HAP-1 (cell line): ENCODE measurements around the gene TMEM219.
"Not testable (repeated sequence)": the region's sequence is repeated elsewhere in the genome, so short reads cannot be mapped to it uniquely, and the experiment has no call there.

Source experiments
- DNase-seq, 2 experiments: peaks; one replicate each; pipeline ENCODE4 v3.0.0-alpha.2; 2016 to 2020; ENCODE audit warnings: low spot score in 2 of 2
- H3K27me3 ChIP-seq: fragments of 250-450 bp; sonication (Bioruptor Pico); 2 replicates; pipeline ENCODE4 v1.5.1; 2020; ENCODE audit warnings: low read depth, mild to moderate bottlenecking, moderate library complexity
- H3K36me3 ChIP-seq: fragments of 250-450 bp; sonication (Bioruptor Pico); replicated peaks from 2 replicates; pipeline ENCODE4 v1.5.1; 2020; ENCODE audit warnings: mild to moderate bottlenecking
- H3K4me1 ChIP-seq: fragments of 250-450 bp; sonication (Bioruptor Pico); 2 replicates; pipeline ENCODE4 v1.5.1; 2020; ENCODE audit warnings: mild to moderate bottlenecking
- H3K4me3 ChIP-seq: fragments of 250-450 bp; sonication (Bioruptor Pico); 2 replicates; pipeline ENCODE4 v1.5.1; 2020; ENCODE audit warnings: mild to moderate bottlenecking, moderate library complexity
- H3K9me3 ChIP-seq: fragments of 250-450 bp; sonication (Bioruptor Pico); 2 replicates; pipeline ENCODE4 v1.5.1; 2020; ENCODE audit warnings: mild to moderate bottlenecking, moderate library complexity
- in situ Hi-C: fragments of 300-500 bp; cut with MboI; formaldehyde crosslinking; loops from 3 replicates; pipeline ENCODE4 v1.14.3; 2020; ENCODE audit warnings: low sequenced_read_pairs, inconsistent platforms, mixed read lengths

The TMEM219 gene

GRCh38 chr16:29927070-29927905 is 34.6 kb upstream of the TMEM219 start:
- H3K27me3 ChIP-seq = no peaks in the 10 kb centered on the region
- H3K4me3 ChIP-seq = peak overlapping the region; percentile 66
- no peak for DNase-seq
- H3K36me3 ChIP-seq = no peaks in the 10 kb centered on the region
- peaks cover 20% of the 10 kb centered on the region for H3K4me1 ChIP-seq
- in situ Hi-C loops = no loop called here
- H3K9me3 ChIP-seq = no peaks in the 10 kb centered on the region

- H3K4me1 ChIP-seq, H3K27me3 ChIP-seq, in situ Hi-C loops, H3K36me3 ChIP-seq, H3K9me3 ChIP-seq, H3K4me3 ChIP-seq, DNase-seq: not testable (repeated sequence)
Measured at GRCh38 chr16:29931750-29932149, 30.1 kb upstream of the TMEM219 start.

- in situ Hi-C loops = no loop called here
- Histone ChIP-seq H3K4me1 (peaks cover 13% of the 10 kb centered on the region), H3K36me3 (no peaks in the 10 kb centered on the region), H3K4me3 (no peak overlapping the region), H3K27me3 (no peaks in the 10 kb centered on the region), H3K9me3 (no peaks in the 10 kb centered on the region; the same call in 1 of the 2 replicates)
- peak in 1 of 2 experiments; percentile 20 for DNase-seq
Measured at GRCh38 chr16:29940656-29941055, 21.2 kb upstream of the TMEM219 start.

- Histone ChIP-seq H3K27me3 (no peaks in the 10 kb centered on the region), H3K36me3 (no peaks in the 10 kb centered on the region), H3K4me1 (peaks cover 13% of the 10 kb centered on the region), H3K4me3 (no peak overlapping the region), H3K9me3 (peaks cover 2% of the 10 kb centered on the region; the same call in 1 of the 2 replicates)
- DNase-seq = peak; percentile 78 to 93
- in situ Hi-C loops = no loop called here
Measured at GRCh38 chr16:29943846-29944799, 17.8 kb upstream of the TMEM219 start.

GRCh38 chr16:29947897-29948296 is 14.0 kb upstream of the TMEM219 start:
- H3K36me3 ChIP-seq = no peaks in the 10 kb centered on the region
- H3K27me3 ChIP-seq = no peaks in the 10 kb centered on the region
- H3K4me3 ChIP-seq = no peak overlapping the region
- peaks cover 13% of the 10 kb centered on the region for H3K4me1 ChIP-seq
- in situ Hi-C loops = no loop called here
- peaks cover 10% of the 10 kb centered on the region for H3K9me3 ChIP-seq
- DNase-seq = no peak

- Histone ChIP-seq H3K36me3 (no peaks in the 10 kb centered on the region), H3K27me3 (no peaks in the 10 kb centered on the region), H3K4me1 (no peaks in the 10 kb centered on the region), H3K9me3 (peaks cover 10% of the 10 kb centered on the region), H3K4me3 (no peak overlapping the region)
- no peak for DNase-seq
- in situ Hi-C loops = no loop called here
Measured at GRCh38 chr16:29950806-29951461, 10.9 kb upstream of the TMEM219 start.

GRCh38 chr16:29951625-29952365 is 10.1 kb upstream of the TMEM219 start:
- DNase-seq = no peak
- no peaks in the 10 kb centered on the region for H3K36me3 ChIP-seq
- H3K4me1 ChIP-seq = no peaks in the 10 kb centered on the region
- H3K4me3 ChIP-seq = no peak overlapping the region
- peaks cover 10% of the 10 kb centered on the region for H3K9me3 ChIP-seq
- H3K27me3 ChIP-seq = peaks cover 3% of the 10 kb centered on the region; the same call in 1 of the 2 replicates
- in situ Hi-C loops = no loop called here

- no peaks in the 10 kb centered on the region for H3K36me3 ChIP-seq
- H3K4me3 ChIP-seq = no peak overlapping the region
- no peak for DNase-seq
- peaks cover 9% of the 10 kb centered on the region for H3K4me1 ChIP-seq
- H3K27me3 ChIP-seq = peaks cover 3% of the 10 kb centered on the region; the same call in 1 of the 2 replicates
- no peaks in the 10 kb centered on the region for H3K9me3 ChIP-seq
- in situ Hi-C loops = no loop called here
Measured at GRCh38 chr16:29958756-29959155, 3.1 kb upstream of the TMEM219 start.

GRCh38 chr16:29959293-29959692 is 2.6 kb upstream of the TMEM219 start:
- peaks cover 9% of the 10 kb centered on the region for H3K4me1 ChIP-seq
- no peak overlapping the region for H3K4me3 ChIP-seq
- no peak for DNase-seq
- peaks cover 3% of the 10 kb centered on the region; the same call in 1 of the 2 replicates for H3K27me3 ChIP-seq
- in situ Hi-C loops = no loop called here
- no peaks in the 10 kb centered on the region for H3K36me3 ChIP-seq
- H3K9me3 ChIP-seq = no peaks in the 10 kb centered on the region

- H3K4me1 ChIP-seq, H3K9me3 ChIP-seq, in situ Hi-C loops, H3K36me3 ChIP-seq, H3K27me3 ChIP-seq, H3K4me3 ChIP-seq, DNase-seq: not testable (repeated sequence)
Measured at GRCh38 chr16:29959821-29960220, 2.1 kb upstream of the TMEM219 start.

- in situ Hi-C loops = no loop called here
- H3K36me3 ChIP-seq = no peaks in the 10 kb centered on the region
- H3K4me3 ChIP-seq = peak overlapping the region; percentile 60
- H3K4me1 ChIP-seq = peaks cover 9% of the 10 kb centered on the region
- DNase-seq = no peak
- no peaks in the 10 kb centered on the region for H3K9me3 ChIP-seq
- H3K27me3 ChIP-seq = peaks cover 3% of the 10 kb centered on the region; the same call in 1 of the 2 replicates
Measured at GRCh38 chr16:29961127-29961478, 776 bp upstream of the TMEM219 start.

GRCh38 chr16:29962344-29962994 is 590 bp downstream of the TMEM219 start:
- Histone ChIP-seq H3K4me1 (peaks cover 9% of the 10 kb centered on the region), H3K4me3 (peak overlapping the region; percentile 60), H3K36me3 (no peaks in the 10 kb centered on the region), H3K27me3 (no peaks in the 10 kb centered on the region), H3K9me3 (no peaks in the 10 kb centered on the region)
- in situ Hi-C loops = no loop called here
- DNase-seq = no peak
